AG09309 (cell line): ENCODE data around the gene CDCA7L.

ENCODE experiments used
- DNase-seq: peaks from one replicate; pipeline ENCODE4 v3.0.0-alpha.2; 2010; ENCODE audit warnings: low read depth
- H3K4me3 ChIP-seq: 2 replicates; pipeline ENCODE4 v1.5.1; 2011; ENCODE audit warnings: mild to moderate bottlenecking, low read depth, low read length, moderate library complexity; ENCODE audit not compliant: control insufficient read depth
- TF ChIP-seq, protein P1 (sequence below): IDR thresholded peaks from 2 replicates; pipeline ENCODE4 v1.5.1; 2011; ENCODE audit warnings: mild to moderate bottlenecking, low read depth, low read length, inconsistent platforms; ENCODE audit not compliant: insufficient read depth, control insufficient read depth; ENCODE audit errors: missing control alignments

The CDCA7L gene

DNA sequence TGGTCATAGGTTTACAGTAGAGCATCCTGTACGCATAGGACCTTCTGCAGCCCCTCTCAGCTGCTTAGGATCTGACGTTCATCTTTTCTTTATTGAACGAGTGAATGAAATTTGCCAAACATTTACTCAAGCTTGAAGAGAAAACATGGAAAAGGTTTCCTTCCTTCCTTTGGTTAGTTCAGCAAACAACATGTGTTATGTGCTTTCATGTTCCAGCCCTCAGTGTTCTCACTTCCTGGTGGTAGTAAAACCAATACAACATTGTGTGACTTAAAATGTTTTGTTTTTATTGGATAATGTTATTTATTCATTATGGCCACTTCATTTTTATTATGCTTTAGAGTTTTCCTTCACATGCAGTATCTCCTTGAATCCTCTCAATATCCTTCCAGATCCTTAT, 1.4 kb upstream of the CDCA7L start:
- TF ChIP-seq, protein P1, sequence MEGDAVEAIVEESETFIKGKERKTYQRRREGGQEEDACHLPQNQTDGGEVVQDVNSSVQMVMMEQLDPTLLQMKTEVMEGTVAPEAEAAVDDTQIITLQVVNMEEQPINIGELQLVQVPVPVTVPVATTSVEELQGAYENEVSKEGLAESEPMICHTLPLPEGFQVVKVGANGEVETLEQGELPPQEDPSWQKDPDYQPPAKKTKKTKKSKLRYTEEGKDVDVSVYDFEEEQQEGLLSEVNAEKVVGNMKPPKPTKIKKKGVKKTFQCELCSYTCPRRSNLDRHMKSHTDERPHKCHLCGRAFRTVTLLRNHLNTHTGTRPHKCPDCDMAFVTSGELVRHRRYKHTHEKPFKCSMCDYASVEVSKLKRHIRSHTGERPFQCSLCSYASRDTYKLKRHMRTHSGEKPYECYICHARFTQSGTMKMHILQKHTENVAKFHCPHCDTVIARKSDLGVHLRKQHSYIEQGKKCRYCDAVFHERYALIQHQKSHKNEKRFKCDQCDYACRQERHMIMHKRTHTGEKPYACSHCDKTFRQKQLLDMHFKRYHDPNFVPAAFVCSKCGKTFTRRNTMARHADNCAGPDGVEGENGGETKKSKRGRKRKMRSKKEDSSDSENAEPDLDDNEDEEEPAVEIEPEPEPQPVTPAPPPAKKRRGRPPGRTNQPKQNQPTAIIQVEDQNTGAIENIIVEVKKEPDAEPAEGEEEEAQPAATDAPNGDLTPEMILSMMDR, result no peak
- H3K4me3 ChIP-seq, result no peak overlapping the region
- DNase-seq, result no peak

GRCh38 chr7:21946222-21946709, 567 bp upstream of the CDCA7L start:
- DNase-seq, result no peak
- peak overlapping the region; percentile 86 for H3K4me3 ChIP-seq
- TF ChIP-seq, protein P1, result no peak

DNA sequence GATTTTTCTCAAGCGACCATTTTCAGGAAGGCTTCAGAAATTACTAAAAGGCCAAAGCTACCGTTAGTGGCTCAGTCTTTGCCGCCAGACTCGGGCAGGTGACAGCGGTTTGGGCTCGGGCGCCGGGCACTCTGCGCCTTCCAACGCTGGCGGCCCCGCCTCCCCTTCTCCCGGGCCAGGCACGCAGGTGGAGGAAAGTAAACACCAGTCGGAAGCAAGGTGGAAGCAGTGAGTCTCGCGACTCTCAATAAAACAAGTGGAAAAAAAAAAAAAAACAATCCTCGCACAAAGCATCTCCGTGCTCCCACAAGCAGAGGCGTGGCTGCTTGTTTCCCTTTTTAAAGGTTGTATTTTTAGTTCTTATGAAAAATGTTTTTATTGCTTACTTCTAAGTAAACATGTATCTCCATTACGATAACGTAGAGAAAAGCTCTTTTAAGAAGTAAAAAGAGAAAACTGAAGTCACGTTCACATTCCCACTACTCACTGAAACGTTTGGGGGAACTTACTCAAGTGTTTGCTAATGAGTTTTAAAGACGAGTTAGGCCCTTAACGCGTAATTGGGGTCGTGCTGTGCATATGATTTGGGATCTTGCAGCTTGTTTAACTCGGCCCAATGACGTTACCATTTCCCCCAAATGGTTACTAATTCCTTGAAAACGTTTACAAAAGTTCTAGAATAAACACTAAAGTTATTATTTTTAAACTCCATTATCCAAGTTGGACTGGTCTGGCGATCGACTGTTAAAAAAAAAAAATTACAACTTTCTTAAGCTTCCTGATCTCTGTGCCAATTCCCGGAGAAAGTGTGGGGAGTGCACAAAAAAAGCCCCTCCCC, 864 bp downstream of the CDCA7L start:
- TF ChIP-seq, protein P1, result no peak
- DNase-seq, result no peak
- peak overlapping the region; percentile 86 for H3K4me3 ChIP-seq

- DNase-seq, result no peak
- H3K4me3 ChIP-seq, result no peak overlapping the region
- TF ChIP-seq, protein P1, result no peak
These were observed 2.3 kb downstream of the CDCA7L start for GRCh38 chr7:21943436-21943835.

- no peak for DNase-seq
- TF ChIP-seq, protein P1, result no peak
- H3K4me3 ChIP-seq, result no peak overlapping the region
These were observed 2.7 kb downstream of the CDCA7L start for GRCh38 chr7:21942955-21943354.

GRCh38 chr7:21941611-21942141, 4.0 kb downstream of the CDCA7L start:
- TF ChIP-seq, protein P1, result no peak
- no peak overlapping the region for H3K4me3 ChIP-seq
- DNase-seq, result peak; percentile 31
